Daoy (cell line): ENCODE results near the gene GREB1L. TPM values are rescaled to one million over a fixed set of nuclear protein-coding genes. Genes with fewer than 3 reads are reported as not detected.
"Not testable (repeated sequence)": the region's sequence is repeated elsewhere in the genome, so short reads cannot be mapped to it uniquely, and the experiment has no call there.

Source experiments
- DNase-seq: peaks from one replicate; pipeline ENCODE4 v3.0.0-alpha.2; 2015; ENCODE audit warnings: low read depth
- total RNA-seq: library from RNA; depleted of rRNA; stranded (reverse); fragments of >200 nt; shearing (Covaris generic); gene quantifications from 2 replicates; pipeline ENCODE4 v1.2.3, GENCODE V29; 2014

The GREB1L gene
- total RNA-seq, 1 experiment from 2014 or later, result 1.7 TPM

DNA sequence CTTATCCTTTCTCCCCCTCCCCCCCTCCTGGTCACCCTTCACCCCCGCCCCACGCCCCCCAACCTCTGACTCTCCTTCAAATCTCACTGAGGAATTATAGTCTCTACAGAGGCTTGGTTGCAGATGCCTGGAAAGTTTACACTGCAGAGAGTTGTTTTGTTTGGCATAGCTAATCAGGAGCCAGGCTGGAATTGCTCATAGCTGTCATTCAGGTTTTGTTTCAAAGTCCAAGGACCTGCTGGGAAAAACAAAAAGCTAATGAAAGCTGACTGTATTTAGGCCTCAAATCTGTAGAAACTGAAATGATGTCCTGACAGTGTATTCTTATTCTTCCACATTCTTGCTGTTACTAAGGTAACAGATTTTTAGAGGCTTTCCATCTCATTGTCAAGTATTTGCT, 22.6 kb downstream of the GREB1L start:
- DNase-seq, result no peak

DNA sequence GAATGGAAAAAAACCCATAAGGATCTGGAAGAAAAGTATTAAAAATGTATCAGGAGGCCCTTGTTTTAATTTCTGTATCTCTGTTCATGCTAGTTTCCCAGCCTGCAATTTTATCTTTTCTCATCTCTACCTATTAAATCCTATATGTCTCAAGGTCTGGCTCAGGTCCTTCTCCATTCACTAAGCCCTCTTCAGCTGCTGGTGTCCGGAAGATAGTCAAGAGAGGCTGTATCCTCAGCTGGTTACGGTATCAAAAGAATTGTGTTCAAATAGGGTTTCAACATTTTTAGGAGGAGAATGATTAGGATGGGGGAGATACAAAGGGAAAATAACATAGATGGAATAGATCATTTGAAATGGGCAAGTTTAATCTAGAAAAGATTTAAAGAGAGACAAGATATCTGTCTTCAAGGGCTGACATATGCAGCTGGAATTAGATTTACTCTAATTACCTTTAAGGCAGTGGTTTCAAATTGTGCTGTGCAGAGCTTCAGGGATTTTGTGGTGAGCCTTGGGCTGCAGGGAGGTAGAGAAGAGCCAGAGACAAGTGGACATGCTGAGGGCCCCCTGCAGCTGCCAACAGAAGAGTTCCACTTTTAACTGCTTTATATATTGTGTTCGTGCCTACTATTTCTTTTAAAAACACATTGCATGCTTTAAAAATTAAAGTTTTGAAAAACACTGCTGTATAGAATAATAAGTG, 24.1 kb downstream of the GREB1L start:
- DNase-seq, result no peak

DNA sequence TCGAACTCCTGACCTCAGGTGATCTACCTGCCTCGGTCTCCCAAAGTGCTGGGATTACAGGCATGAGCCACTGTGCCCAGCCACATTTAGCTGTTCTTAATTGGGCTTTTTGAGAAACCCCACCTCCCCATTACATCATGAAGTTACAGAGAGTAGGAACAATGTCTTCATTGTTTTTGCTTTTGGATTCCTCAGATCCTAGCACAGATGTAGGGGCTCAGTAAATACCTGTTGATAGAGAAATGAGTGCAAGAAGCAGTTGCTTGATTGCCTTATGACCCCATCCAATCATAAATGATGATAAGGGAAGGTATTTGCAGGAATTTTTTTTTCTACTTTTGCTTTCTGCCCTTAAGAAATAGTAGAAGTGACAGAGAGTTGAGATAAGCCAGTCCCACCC, 25.4 kb downstream of the GREB1L start:
- DNase-seq, result no peak

DNA sequence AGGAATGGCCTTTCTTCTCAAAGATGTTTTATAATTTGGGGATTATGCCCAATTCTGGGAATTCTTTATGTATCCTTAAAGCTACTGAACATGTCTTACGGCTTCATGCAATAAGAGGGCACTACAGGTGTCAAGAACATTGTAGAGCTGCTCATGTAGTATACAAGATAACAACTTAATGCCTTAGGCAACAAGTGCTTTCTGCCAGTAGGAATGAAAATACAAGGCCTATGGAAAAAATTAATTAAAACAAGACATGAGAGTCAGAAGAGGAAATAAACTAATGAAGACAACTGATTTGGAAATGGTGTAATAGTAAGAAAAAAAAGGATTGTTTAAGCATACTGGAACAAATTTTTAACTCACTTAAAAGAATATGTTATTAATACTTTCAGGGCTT, 27.3 kb downstream of the GREB1L start:
- DNase-seq, result no peak

DNA sequence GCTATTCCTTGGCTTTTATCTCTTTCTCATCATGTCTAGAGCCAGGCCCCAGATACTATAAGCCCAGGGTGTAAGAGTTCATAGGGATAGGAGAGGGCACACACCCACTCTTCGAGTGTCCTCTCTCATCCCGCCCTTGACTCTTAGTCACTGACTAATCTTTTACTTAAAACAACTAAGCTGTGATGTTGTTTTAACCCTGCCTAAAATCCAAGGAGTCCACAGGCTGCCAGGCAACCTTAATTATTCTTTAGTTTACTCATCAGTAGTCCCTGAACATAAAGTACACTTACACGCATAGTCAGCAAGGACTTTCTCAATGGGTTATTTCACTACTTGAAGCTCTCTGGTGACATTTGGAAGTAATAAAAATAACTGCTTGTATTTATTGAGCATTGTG, 28.4 kb downstream of the GREB1L start:
- DNase-seq, result peak; percentile 28

DNA sequence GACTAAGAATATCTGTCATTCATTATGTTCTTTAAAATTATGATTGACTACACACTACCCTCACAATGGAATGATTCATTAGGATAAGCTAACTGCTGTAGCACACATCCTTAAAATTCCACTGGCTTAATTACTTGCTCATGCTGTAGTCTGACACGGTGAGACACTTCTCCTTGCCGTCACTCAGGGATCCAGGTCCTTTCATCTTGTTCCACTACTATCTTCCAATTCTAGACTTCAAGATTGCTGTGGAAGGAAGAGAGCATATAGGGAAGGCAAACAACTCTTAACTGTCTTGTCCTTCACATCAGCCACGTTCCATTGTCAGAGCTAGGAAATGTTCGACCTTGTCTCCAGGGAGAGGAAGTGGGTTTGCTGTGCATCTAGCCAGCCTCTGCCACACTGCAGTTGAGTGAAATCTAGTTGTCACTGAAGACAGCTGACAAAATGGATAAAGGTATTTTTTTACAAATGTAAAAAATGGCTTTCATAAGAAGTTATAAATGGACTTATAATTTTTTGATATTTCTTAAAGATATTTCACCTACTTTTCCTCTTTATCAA, 30.1 kb downstream of the GREB1L start:
- no peak for DNase-seq

DNA sequence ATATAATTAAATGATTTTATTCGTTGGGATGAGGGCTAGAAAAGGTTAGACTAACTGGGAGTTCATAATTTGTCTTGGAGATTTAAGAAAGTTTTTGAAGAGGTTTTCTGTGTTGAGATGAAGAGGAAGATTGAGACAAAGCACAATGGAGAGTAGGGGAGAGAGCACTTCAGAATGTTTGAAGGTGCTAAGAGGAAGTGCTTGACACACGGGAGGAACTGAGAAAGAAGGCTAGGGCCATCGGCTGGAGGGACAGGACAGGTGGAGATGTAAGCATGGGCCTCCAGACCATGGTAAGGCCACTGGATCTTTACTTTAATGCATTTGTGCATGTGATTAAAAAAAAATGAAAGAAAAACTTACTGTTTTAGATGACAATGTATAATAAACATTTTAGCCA, 31.5 kb downstream of the GREB1L start:
- DNase-seq, result no peak

DNA sequence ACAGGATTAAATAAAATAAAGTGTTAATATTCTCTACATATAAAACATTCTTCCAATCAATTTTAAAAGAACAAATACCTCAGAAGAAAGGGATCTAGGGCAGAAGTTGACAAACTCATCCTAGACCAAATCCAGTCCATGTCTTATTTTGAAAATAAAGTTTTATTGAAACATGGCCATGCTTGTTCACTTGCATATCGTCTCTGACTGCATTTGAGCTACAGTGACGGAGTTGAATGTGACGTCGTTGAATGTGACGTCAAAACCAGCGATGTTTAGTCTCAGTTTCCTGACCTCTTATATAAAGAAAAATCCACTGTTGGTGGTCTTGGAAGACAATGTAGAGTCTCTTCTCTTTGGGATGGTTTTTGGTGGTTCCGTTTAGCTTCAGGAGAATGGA, 33.6 kb downstream of the GREB1L start:
- DNase-seq, result no peak

DNA sequence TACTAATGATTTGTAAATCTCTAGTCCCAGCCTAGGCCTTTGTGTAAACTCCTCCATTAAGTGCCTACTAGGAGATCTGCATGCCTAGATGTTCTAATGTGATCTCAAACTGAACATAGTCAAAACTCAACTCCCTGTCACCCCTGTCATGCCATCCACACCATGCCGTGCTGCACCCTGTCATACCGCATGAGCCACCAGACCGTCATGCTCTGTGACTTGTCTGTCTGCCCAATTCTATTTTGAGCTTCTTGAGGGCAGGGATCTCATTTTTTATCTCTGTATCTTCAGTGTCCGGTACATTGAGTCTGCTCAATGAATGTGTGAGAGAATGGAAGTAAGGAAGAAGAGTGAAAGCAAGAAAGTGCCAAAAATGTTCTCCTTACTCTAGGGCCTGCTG, 35.5 kb downstream of the GREB1L start:
- DNase-seq, result no peak

DNA sequence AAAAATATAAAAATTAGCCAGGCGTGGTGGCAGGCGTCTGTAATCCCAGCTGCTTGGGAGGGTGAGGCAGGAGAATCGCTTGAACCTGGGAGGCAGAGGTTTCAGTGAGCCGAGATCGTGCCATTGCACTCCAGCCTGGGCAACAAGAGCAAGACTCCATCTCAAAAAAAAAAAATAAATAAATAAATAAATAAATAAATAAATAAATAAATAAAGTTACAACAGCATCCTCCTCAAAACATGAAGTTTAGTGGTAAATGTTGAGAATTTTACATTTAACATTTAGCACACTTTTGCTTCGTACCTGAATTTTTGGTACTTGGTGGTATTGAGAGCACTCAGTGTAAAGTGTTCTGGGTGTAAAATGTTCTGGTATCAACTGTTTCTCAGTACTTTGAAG, 36.2 kb downstream of the GREB1L start:
- not testable (repeated sequence) for DNase-seq

DNA sequence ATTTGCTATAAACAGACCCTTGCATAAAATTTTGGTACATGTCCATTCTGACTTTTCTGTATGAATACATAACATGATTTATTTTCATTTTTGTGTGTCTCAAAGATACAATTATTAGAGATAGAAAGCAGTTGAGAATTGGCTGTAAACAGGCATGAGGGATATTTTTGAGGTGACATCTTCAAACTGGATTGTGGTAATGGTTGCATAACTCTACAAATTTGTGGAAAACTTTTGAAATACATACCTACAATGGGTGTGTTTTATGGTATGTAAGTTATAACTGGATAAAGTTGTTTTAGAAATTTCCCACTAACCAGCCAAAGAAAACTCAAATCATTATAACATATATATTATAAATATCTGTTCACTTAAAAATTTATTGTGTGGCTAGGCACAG, 39.6 kb downstream of the GREB1L start:
- no peak for DNase-seq

DNA sequence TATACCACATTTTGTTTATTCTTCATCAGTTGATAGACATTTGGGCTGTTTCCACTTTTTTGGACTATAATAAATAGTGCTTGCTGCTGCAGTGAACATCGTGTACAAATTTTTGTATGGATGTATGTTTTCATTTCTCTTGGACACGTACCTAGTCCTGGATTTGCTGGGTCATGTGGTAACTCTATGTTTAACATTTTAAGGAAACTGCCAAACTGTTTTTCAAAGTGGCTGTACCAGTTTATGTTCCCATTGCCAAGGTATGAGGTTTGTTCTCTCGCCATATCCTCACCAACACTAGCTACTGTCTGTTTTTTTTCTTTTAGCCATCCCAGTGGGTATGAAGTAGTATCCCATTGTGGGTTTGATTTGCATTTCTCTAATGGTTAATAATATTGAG, 42.5 kb downstream of the GREB1L start:
- no peak for DNase-seq

DNA sequence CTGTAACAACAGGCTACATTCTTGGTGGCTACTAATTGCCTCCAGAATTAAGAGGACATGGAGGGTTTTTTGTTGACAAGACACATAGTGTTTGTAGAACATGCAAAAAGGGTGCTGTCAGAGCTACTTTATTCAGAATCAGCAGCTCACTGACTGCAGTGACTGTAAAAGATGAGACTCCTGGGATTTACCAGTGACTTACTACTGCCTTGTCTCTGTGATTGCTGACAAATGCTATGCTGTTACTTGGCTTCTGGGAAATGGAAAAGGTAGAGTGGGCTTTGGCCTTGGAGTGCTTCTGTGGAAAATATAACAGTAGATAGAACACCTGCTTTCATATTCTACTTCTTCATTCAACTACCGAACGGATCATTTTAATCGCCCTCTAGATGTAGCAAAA, 47.8 kb downstream of the GREB1L start:
- DNase-seq, result no peak

DNA sequence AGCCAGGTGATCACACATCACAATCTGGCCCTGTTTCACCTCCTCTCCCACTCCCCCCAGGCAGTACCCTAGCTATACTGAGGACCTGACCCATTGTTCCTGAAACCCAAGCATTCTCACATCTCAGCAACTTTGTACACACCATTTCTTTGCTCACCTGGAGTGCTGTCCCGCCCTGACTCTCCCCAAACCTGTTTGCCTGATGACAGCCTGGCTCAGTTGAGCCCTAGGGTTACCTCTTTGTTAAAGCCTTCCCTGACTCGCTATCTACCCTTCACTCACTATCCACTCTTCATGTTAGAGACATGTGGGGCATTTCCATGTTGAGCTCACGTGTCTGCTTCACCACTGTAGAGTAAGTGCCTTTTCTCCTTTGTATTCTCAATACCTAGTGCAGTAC, 49.1 kb downstream of the GREB1L start:
- no peak for DNase-seq

DNA sequence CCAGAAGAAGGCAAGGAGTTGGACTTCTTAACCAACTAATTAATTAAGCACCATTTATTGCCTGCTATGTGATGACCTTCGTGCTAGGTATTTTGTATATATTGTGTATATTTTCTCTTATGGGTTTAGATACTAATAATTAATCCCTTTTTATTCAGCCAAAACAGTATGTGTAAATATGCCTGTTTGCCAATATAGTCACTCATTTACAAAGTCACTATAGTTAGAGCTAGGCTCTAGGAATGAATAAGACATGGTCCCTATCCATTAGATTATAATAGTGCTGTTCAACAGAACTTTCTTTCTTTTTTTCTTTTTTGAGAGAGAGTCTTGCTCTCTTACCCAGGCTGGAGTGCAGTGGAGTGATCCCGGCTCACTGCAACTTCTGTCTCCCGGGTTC, 51.4 kb downstream of the GREB1L start:
- no peak for DNase-seq

DNA sequence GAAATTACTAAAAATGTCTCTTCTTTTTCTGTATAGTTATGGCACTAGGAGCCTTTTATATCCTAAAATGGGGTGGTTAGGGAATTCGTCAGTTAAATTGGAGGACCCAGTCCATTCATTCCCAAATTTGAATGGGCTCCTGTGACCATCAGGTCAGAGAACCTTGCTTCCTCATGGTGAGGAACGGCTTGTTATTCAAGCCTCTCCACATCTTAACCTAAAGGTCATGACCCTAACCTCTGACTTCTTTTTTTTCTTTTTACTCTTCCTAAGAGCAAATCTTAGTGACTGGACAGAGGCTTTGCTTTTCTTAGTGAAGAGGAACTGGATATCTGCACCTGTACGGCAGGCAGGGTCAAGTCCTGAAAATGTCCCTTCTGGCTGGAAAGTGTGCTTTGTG, 53.1 kb downstream of the GREB1L start:
- no peak for DNase-seq

DNA sequence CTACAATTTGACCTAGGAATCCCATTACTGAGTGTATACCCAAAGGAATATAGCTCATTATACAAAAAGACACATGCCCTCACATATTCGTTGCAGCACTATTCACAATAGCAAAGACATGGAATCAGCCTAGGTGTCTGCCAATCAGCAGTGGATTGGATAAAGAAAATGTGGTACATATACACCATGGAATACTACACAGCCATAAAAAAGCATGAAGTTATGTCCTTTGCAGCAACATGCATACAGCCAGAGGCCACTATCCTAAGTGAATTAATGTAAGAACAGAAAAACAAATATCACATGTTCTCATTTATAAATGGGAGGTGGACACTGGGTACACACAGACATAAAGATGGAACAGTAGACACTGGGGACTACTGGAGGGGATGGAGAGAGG, 54.0 kb downstream of the GREB1L start:
- no peak for DNase-seq

DNA sequence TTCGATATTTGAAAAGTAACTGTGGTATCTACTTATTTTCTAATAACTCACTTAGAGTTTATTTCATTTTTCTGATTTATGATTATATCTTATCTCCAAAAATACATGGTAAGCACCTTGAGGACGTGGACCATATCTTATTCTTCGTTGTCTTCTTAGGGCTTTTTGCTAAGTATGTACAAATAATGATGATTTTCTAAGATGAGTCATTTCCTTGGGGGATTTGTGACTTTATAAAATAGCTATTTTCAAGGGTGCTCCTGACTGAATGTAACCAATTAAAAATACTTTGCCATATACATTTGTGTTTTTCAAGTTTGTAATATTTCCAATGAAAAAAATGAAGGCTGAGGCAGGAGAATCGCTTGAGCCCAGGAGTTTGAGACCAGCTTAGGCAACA, 56.3 kb downstream of the GREB1L start:
- DNase-seq, result no peak

DNA sequence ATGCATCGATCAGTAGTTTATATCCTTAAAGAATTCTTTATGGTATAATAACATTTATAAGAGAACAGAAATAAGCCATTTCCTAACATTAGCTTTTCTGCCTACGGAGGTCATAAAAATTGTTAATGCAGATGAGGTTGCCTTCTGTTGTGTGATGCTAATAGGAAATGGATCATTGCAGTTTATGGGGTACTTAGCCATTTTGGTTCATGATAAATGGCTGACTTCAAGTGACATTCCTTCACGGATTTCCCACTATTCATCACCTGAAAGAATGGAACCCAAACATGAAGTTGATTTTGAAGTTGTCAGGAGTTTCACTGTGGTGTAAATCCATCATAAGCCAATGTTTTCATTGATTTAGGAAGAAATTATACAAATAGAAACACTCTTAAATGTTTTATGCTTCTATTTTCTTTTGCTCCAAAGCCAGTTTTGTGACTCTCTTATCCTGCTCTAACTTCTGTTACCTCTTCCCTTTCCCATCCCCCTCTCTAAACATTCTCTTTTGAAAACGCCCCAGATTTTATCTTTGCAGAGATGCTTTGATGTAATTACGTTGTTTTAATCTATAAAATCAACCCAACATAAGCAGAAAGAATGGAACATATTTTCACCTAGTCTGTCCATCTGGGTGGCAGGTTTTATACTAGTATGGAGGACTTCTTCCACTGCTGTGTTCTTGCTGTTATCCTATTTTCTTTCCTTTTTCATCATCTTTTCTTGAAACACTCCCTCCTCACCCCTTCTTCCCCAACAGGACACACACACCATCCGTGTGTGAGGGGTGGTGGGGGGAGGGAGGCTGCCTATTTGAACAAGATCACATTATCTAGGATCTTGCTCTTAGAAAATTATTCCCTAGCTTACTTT, 58.2 kb downstream of the GREB1L start:
- no peak for DNase-seq

DNA sequence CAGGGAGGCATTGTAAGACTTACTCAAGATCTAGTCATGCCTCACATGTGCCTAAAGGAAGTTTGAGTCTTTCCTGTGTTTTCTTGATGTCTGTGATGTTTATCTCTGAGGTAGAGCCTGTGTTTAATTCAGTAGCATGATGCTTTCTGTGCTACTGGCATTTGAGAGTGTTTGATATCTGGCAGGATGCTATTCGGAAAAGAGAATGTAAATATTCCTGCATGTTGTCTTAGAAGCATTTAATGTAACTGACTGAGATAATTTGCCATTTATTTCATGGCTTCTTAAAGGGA, 58.8 kb downstream of the GREB1L start:
- no peak for DNase-seq

DNA sequence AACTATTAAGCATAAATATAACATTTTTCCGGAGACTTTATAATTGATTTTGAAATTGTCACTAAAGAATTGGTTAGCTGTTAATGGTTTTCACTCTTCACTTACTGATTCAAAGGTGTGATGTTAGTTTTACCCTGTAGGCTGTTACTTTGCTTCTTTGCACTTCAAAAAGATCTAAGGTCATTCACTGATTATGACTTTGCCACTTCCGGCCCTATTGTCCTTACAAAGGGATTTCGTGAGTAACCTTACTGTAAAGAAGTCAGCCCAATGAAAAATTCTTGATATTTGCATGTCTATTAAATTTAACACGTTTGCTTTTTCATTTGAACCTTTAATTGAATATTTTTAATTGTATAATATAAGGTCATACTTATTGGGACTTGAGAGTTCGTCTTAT, 61.4 kb downstream of the GREB1L start:
- no peak for DNase-seq

DNA sequence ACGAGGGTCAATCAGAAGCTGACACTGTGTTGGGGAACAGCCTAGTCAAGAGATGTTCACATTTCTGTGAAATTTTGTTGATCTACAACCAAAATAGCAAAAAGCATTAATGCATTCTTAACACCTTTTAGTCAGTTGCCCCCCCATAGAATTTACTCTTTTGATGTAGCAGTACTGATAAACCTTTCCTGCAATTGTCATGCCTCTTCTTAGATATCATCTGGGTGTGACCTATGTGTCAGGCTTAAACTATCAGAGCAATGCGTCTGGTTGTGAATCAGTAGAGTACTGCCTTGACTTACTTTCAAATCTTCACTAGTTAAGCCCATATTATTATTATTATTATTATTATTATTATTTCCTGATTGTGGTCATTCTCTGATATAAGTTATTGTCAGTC, 61.9 kb downstream of the GREB1L start:
- no peak for DNase-seq

DNA sequence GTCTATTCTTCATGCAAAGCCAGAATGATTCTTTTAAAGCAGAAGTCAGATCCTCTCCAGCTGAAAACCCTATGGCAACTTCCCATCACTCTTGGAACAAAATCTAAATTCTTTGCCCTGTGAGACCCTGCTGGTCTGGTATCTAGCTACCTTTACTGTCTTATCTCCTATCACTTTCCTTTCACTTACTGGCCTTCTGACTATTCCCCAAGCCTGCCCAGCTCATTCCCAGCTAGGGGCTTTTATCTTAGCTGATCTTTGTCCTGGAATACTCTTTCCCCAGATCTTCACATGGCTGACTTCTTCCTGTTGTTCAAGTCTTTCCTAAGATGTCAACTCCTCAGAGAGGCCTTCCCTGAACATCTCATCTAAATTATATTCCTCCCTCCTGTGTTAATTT, 63.6 kb downstream of the GREB1L start:
- DNase-seq, result no peak
